A549 (cell line): ENCODE data around the gene ANTXR2. TPM values are rescaled to one million over a fixed set of nuclear protein-coding genes. Genes with fewer than 3 reads are reported as not detected.

Source experiments
- ATAC-seq, 2 experiments: fragments of 200-7000 bp in 1 of 2; fragments of >200 bp in 1 of 2; cut with Nextera tagmentation in 1 of 2; cut with Tn5 transposase in 1 of 2; 3 replicates each; pipeline versions ENCODE4 v1.8.0 to v1.9.1; 2018 to 2020; ENCODE audit warnings: mild to moderate bottlenecking in 1 of 2, moderate library complexity in 1 of 2
- CTCF ChIA-PET: fragments of 300-600 bp; sonication (Branson Sonifier 250); formaldehyde crosslinking; extraction: SDS; loops from one replicate; lab custom pipeline; 2021; ENCODE audit warnings: antibody characterized with exemption, inconsistent platforms; lab: Yijun Ruan, JAX
- POLR2A ChIA-PET: fragments of 350-600 bp; formaldehyde crosslinking; extraction: SDS; loops from one replicate; lab custom pipeline; 2021; ENCODE audit warnings: antibody characterized with exemption, inconsistent platforms; lab: Yijun Ruan, JAX
- DNase-seq, 2 experiments: peaks; one replicate each; pipeline versions ENCODE4 v3.0.0 to v3.0.0-alpha.2; 2011 to 2016; ENCODE audit warnings: low read depth in 1 of 2, low spot score in 1 of 2
- FAIRE-seq: peaks from 2 replicates; lab custom pipeline; 2011; peaks lifted over from hg19 to GRCh38; lab: Jason Lieb, UNC
- H3K27ac ChIP-seq, 2 experiments: fragments of >200 bp; sonication (Bioruptor Twin); formaldehyde crosslinking; 3 replicates each; pipeline ENCODE4 v1.5.1; 2016 to 2017
- H3K4me1 ChIP-seq: fragments of >200 bp; sonication (Bioruptor Twin); formaldehyde crosslinking; 3 replicates; pipeline ENCODE4 v1.6.1; 2016
- H3K4me2 ChIP-seq: fragments of >200 bp; sonication (Bioruptor Twin); formaldehyde crosslinking; 3 replicates; pipeline ENCODE4 v1.6.1; 2016
- H3K4me3 ChIP-seq: fragments of >200 bp; sonication (Bioruptor Twin); formaldehyde crosslinking; 3 replicates; pipeline ENCODE4 v1.5.1; 2016
- H3K9me3 ChIP-seq: fragments of >200 bp; sonication (Bioruptor Twin); formaldehyde crosslinking; 3 replicates; pipeline ENCODE4 v1.6.1; 2016
- CHD2 ChIP-seq: fragments of 150-350 bp; IDR thresholded peaks from 2 replicates; pipeline ENCODE4 v1.6.1; 2014; ENCODE audit warnings: low read length; ENCODE audit not compliant: partially characterized antibody
- ESRRA ChIP-seq: fragments of 150-350 bp; IDR thresholded peaks from 2 replicates; pipeline ENCODE4 v1.6.1; 2014; ENCODE audit warnings: mild to moderate bottlenecking, low read length, borderline replicate concordance
- FOSB ChIP-seq: fragments of 250-450 bp; sonication (Bioruptor Pico); IDR thresholded peaks from 2 replicates; pipeline ENCODE4 v1.5.0; 2020; ENCODE audit warnings: mild to moderate bottlenecking, moderate library complexity
- GATA3 ChIP-seq: IDR thresholded peaks from 2 replicates; pipeline ENCODE4 v1.6.1; 2012; ENCODE audit warnings: borderline replicate concordance
- HOXB5 ChIP-seq: fragments of 250-450 bp; sonication (Bioruptor Pico); IDR thresholded peaks from 2 replicates; pipeline ENCODE4 v1.5.0; 2020; ENCODE audit warnings: mild to moderate bottlenecking, moderate library complexity
- JUN ChIP-seq, 2 experiments: fragments of >200 bp; sonication (Bioruptor Twin); formaldehyde crosslinking; IDR thresholded peaks; 2 replicates in 1 of 2; 3 replicates in 1 of 2; pipeline ENCODE4 v1.6.1; 2016 to 2017
- KDM1A ChIP-seq: fragments of 200-600 bp; sonication (generic); IDR thresholded peaks from 2 replicates; pipeline ENCODE4 v1.6.1; 2016; ENCODE audit warnings: low read depth, mild to moderate bottlenecking
- MYC ChIP-seq: IDR thresholded peaks from 2 replicates; pipeline ENCODE4 v1.6.1; 2012; ENCODE audit warnings: mild to moderate bottlenecking, inconsistent platforms, low read length, improper control_type of control experiment, borderline replicate concordance
- NFE2L2 ChIP-seq: fragments of 150-350 bp; conservative IDR thresholded peaks from 2 replicates; pipeline ENCODE4 v1.6.1; 2014; ENCODE audit warnings: low read length
- PHF8 ChIP-seq: fragments of 200-600 bp; sonication (generic); IDR thresholded peaks from 2 replicates; pipeline ENCODE4 v1.6.1; 2016; ENCODE audit warnings: low read depth, mild to moderate bottlenecking, antibody characterized with exemption, moderate library complexity, borderline replicate concordance
- RARB ChIP-seq: fragments of 250-450 bp; sonication (Bioruptor Pico); IDR thresholded peaks from 2 replicates; pipeline ENCODE4 v1.8.0; 2021; ENCODE audit warnings: mild to moderate bottlenecking, moderate library complexity
- RCOR1 ChIP-seq: fragments of 150-350 bp; IDR thresholded peaks from 2 replicates; pipeline ENCODE4 v1.6.1; 2014; ENCODE audit warnings: antibody characterized with exemption, low read length, low read depth
- ZNF302 ChIP-seq: fragments of 250-450 bp; sonication (Bioruptor Pico); IDR thresholded peaks from 2 replicates; pipeline ENCODE4 v1.9.0; 2021; ENCODE audit warnings: inconsistent platforms, mild to moderate bottlenecking, moderate library complexity
- WGBS: methylation state at CpG from one replicate; pipeline ENCODE4 v1.1.6; 2017; ENCODE audit errors: missing lambda C conversion rate; 5-methylcytosine and 5-hydroxymethylcytosine counted together
- polyA plus RNA-seq, 4 experiments: library from polyadenylated mRNA; depleted of rRNA in 3 of 4; stranded (reverse); fragments of >200 nt; fragmentation: RNase III in 1 of 4; extraction: RNeasy Plus Mini Kit Qiagen cat#74134 plus additional on column Dnase treatment in 1 of 4; gene quantifications; 2 replicates in 3 of 4; 3 replicates in 1 of 4; pipeline ENCODE4 v1.2.3, GENCODE V29; 2011 to 2017
- TF ChIP-seq, protein P1 (sequence below): IDR thresholded peaks from 2 replicates; pipeline ENCODE4 v1.6.1; 2012
- TF ChIP-seq, protein P2 (sequence below): IDR thresholded peaks from 2 replicates; pipeline ENCODE4 v1.6.1; 2012
- TF ChIP-seq, protein P3 (sequence below): fragments of 200-600 bp; sonication (generic); IDR thresholded peaks from 2 replicates; pipeline ENCODE4 v1.6.1; 2016; ENCODE audit warnings: antibody characterized with exemption, mild to moderate bottlenecking, moderate library complexity

ANTXR2 gene
- polyA plus RNA-seq, 2 of the 4 experiments (the other 2 are of a cell fraction), result 2.3 to 3.0 TPM

DNA sequence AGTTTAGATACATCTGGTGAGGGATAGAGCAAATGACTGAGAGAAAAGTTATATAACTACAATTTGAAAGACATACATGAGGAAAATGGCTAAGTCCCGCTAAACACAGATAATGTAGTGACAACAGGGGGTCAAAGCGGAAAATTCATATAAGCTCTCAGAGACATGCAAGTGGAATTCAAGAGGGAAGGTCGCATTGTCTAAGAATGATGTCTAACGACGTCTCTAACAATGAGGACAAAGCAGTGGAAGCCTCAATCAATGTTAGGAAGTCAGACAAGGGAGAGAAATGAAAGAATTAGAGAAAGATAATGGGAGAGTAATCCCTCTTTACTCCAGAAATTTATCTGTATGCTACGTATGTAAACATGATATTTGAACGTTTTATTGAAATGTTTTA, 113.4 kb downstream of the ANTXR2 start:
- FAIRE-seq, result no peak
- WGBS, result 70% methylated on average over 7 of the region's 7 CpGs
- no peak overlapping the region for H3K4me2 ChIP-seq
- no peaks in the 10 kb centered on the region for H3K4me1 ChIP-seq
- no peak for DNase-seq
- ATAC-seq, result no peak
- no peak overlapping the region for H3K27ac ChIP-seq
- CTCF ChIA-PET, result no interaction called here
- TF ChIP-seq ZNF302 (CRISPR knock-in tag) (no peak), RARB (no peak), ESRRA (no peak), MYC (no peak), FOSB (CRISPR knock-in tag) (no peak), JUN (IDR thresholded peaks at IDR 0.05) (no peak), NFE2L2 (no peak), PHF8 (no peak), RCOR1 (no peak), KDM1A (no peak)
- TF ChIP-seq, protein P1, sequence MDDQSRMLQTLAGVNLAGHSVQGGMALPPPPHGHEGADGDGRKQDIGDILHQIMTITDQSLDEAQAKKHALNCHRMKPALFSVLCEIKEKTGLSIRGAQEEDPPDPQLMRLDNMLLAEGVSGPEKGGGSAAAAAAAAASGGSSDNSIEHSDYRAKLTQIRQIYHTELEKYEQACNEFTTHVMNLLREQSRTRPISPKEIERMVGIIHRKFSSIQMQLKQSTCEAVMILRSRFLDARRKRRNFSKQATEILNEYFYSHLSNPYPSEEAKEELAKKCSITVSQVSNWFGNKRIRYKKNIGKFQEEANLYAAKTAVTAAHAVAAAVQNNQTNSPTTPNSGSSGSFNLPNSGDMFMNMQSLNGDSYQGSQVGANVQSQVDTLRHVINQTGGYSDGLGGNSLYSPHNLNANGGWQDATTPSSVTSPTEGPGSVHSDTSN, result no peak
- TF ChIP-seq, protein P2, sequence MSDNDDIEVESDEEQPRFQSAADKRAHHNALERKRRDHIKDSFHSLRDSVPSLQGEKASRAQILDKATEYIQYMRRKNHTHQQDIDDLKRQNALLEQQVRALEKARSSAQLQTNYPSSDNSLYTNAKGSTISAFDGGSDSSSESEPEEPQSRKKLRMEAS, result no peak
- TF ChIP-seq, protein P3, sequence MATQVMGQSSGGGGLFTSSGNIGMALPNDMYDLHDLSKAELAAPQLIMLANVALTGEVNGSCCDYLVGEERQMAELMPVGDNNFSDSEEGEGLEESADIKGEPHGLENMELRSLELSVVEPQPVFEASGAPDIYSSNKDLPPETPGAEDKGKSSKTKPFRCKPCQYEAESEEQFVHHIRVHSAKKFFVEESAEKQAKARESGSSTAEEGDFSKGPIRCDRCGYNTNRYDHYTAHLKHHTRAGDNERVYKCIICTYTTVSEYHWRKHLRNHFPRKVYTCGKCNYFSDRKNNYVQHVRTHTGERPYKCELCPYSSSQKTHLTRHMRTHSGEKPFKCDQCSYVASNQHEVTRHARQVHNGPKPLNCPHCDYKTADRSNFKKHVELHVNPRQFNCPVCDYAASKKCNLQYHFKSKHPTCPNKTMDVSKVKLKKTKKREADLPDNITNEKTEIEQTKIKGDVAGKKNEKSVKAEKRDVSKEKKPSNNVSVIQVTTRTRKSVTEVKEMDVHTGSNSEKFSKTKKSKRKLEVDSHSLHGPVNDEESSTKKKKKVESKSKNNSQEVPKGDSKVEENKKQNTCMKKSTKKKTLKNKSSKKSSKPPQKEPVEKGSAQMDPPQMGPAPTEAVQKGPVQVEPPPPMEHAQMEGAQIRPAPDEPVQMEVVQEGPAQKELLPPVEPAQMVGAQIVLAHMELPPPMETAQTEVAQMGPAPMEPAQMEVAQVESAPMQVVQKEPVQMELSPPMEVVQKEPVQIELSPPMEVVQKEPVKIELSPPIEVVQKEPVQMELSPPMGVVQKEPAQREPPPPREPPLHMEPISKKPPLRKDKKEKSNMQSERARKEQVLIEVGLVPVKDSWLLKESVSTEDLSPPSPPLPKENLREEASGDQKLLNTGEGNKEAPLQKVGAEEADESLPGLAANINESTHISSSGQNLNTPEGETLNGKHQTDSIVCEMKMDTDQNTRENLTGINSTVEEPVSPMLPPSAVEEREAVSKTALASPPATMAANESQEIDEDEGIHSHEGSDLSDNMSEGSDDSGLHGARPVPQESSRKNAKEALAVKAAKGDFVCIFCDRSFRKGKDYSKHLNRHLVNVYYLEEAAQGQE, result no peak
- no peak overlapping the region for H3K4me3 ChIP-seq
- H3K9me3 ChIP-seq, result no peaks in the 10 kb centered on the region
- POLR2A ChIA-PET, result no interaction called here

DNA sequence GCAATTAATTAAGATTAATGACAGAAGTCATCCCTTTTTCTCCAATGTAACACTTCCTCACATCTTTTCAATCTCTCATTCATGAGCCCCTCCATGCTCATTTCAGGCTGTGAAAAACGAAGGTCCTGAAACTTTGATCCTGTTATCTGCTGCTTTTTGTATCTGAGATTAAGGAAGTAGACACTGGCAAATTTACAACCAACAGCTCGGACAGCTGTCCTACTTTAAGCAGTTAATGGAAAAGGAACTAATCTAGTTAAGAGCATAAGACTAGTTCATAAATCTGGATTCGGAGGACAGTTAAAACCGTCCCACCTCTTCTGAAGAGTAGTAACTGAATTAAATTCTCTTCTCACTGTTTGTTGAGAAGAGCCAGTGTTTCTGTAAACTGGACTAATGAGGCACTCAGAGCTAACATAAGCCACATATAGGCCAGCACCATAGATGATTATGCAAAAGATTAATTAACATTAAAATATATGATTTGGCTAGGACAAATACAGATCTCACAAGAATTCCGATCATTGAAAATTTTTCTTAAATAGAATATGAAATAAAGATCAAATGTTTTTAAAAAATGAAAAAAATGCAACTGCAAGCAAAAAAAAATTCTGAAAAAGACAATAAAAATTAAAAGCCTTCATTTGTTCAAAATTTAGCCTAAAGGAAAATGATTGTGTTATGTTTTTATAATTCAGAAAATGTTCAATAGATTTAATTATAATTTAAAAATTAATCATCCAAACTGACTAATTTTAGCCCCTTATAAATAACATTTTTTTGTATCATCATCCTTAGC, 114.4 kb downstream of the ANTXR2 start:
- Histone ChIP-seq H3K4me3 (no peak overlapping the region), H3K9me3 (no peaks in the 10 kb centered on the region), H3K4me1 (no peaks in the 10 kb centered on the region), H3K4me2 (no peak overlapping the region), H3K27ac (no peak overlapping the region)
- FAIRE-seq, result no peak
- TF ChIP-seq CHD2, result no peak
- POLR2A ChIA-PET, result no interaction called here
- no peak for DNase-seq
- CTCF ChIA-PET, result no interaction called here
- WGBS, result 54% methylated on average over 5 of the region's 5 CpGs
- no peak for ATAC-seq

- H3K27ac ChIP-seq, result no peak overlapping the region
- 60% methylated on average over 2 of the region's 2 CpGs for WGBS
- FAIRE-seq (no peak), DNase-seq (no peak), ATAC-seq (no peak)
- TF ChIP-seq GATA3, result no peak
- no peak for TF ChIP-seq RARB
- no peak for TF ChIP-seq HOXB5 (CRISPR knock-in tag)
- no peaks in the 10 kb centered on the region for H3K9me3 ChIP-seq
- POLR2A ChIA-PET, result no interaction called here
- no peaks in the 10 kb centered on the region for H3K4me1 ChIP-seq
- H3K4me3 ChIP-seq, result no peak overlapping the region
- no peak overlapping the region for H3K4me2 ChIP-seq
- CTCF ChIA-PET, result no interaction called here
Observed at GRCh38 chr4:79949178-79949577, 123.9 kb downstream of the ANTXR2 start.
